Measurements from ENCODE around the gene LRTM1.

LRTM1 gene
- long read RNA-seq, result 0 reads

DNA sequence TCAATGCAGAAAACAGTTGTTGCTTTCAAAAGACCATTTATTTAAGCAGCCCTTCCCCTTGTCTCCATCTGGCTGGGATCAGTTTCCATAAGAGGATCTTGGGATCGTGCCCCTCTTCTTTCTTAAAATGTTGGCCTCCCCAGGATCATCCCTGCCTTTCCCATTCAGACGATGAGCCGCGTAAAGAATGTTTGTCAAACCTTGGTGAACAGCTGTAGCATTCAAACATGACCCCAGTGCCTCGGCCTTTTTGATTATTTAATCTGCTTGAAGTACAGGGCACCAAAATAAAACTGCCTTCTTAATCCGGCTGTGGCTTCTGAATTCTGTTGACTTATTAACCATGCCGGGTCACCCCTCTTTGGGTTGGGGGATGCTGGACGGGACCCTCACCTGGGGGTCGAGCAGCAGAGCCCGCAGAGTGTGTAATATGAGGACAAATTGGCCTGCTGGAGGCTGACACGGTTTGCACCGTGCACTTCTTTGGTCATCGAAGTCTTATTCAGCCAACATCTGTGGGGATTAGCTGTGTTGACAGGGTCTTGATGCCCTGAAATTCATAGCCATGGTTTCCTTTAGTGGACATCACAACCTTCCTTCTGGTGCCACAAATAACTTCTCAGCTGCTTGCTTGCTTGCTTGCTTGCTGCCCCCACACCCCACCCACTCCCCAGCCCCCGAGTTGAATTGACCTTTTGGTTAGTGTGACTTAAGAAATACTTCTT is at the start of gene LRTM1:
TSS of gene LRTM1 (minus strand) at position 14 of the 725 bp plus-strand sequence. CDS start 148 bp downstream, outside the sequence.
- DNase-seq (ENCODE audit: low read depth in 1 of 2, low spot score in 1 of 2), result no peak
- no peak within 1 kb of the TSS for H3K27ac ChIP-seq (replicated peaks)
- no peak within 1 kb of the TSS for H3K4me3 ChIP-seq (replicated peaks; ENCODE audit: insufficient read depth, low read length)
- H3K27me3 ChIP-seq (ENCODE audit: insufficient read depth, poor library complexity, severe bottlenecking), result no peaks in the 10 kb centered on the region
- TF ChIP-seq GABPA (IDR thresholded peaks at IDR 0.05; ENCODE audit: low read depth) (no peak), SPI1 (IDR thresholded peaks at IDR 0.05; ENCODE audit: borderline replicate concordance, low read depth) (no peak), POLR2AphosphoS5 (IDR thresholded peaks at IDR 0.05; ENCODE audit: low read depth) (no peak)
- TF ChIP-seq, protein P1, sequence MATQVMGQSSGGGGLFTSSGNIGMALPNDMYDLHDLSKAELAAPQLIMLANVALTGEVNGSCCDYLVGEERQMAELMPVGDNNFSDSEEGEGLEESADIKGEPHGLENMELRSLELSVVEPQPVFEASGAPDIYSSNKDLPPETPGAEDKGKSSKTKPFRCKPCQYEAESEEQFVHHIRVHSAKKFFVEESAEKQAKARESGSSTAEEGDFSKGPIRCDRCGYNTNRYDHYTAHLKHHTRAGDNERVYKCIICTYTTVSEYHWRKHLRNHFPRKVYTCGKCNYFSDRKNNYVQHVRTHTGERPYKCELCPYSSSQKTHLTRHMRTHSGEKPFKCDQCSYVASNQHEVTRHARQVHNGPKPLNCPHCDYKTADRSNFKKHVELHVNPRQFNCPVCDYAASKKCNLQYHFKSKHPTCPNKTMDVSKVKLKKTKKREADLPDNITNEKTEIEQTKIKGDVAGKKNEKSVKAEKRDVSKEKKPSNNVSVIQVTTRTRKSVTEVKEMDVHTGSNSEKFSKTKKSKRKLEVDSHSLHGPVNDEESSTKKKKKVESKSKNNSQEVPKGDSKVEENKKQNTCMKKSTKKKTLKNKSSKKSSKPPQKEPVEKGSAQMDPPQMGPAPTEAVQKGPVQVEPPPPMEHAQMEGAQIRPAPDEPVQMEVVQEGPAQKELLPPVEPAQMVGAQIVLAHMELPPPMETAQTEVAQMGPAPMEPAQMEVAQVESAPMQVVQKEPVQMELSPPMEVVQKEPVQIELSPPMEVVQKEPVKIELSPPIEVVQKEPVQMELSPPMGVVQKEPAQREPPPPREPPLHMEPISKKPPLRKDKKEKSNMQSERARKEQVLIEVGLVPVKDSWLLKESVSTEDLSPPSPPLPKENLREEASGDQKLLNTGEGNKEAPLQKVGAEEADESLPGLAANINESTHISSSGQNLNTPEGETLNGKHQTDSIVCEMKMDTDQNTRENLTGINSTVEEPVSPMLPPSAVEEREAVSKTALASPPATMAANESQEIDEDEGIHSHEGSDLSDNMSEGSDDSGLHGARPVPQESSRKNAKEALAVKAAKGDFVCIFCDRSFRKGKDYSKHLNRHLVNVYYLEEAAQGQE (IDR thresholded peaks at IDR 0.05; ENCODE audit: insufficient replicate concordance, low read depth), result no peak
- TF ChIP-seq, protein P2, sequence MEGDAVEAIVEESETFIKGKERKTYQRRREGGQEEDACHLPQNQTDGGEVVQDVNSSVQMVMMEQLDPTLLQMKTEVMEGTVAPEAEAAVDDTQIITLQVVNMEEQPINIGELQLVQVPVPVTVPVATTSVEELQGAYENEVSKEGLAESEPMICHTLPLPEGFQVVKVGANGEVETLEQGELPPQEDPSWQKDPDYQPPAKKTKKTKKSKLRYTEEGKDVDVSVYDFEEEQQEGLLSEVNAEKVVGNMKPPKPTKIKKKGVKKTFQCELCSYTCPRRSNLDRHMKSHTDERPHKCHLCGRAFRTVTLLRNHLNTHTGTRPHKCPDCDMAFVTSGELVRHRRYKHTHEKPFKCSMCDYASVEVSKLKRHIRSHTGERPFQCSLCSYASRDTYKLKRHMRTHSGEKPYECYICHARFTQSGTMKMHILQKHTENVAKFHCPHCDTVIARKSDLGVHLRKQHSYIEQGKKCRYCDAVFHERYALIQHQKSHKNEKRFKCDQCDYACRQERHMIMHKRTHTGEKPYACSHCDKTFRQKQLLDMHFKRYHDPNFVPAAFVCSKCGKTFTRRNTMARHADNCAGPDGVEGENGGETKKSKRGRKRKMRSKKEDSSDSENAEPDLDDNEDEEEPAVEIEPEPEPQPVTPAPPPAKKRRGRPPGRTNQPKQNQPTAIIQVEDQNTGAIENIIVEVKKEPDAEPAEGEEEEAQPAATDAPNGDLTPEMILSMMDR (IDR thresholded peaks at IDR 0.05; ENCODE audit: insufficient read depth, low read length), result no peak

DNA sequence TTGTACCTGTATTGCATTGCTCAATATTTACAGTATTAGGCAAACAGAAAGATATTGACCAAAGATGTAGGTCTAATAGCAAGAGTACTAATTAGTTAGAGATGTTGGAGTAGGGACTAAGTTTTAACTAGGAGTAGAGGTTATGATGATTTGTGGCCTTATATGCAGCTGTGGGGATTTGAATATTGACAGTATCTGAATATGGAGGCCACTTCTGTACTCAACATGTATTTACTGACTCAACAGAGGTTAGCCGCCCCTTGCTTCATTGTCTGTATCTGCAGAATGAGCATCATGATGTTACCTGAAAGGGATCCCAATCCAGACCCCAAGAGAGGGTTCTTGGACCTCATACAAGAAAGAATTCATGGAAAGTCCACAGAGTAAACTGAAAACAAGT is 49.6 kb upstream of the LRTM1 start:
- H3K27ac ChIP-seq (replicated peaks), result no peak overlapping the region
- TF ChIP-seq, protein P2 (IDR thresholded peaks at IDR 0.05; ENCODE audit: insufficient read depth, low read length), result no peak
- TF ChIP-seq POLR2AphosphoS5 (IDR thresholded peaks at IDR 0.05; ENCODE audit: low read depth), result no peak
- no peak for TF ChIP-seq SPI1 (IDR thresholded peaks at IDR 0.05; ENCODE audit: borderline replicate concordance, low read depth)
- no peaks in the 10 kb centered on the region for H3K27me3 ChIP-seq (ENCODE audit: insufficient read depth, poor library complexity, severe bottlenecking)
- H3K4me3 ChIP-seq (replicated peaks; ENCODE audit: insufficient read depth, low read length), result no peak overlapping the region
- no peak for DNase-seq (ENCODE audit: low read depth in 1 of 2, low spot score in 1 of 2)

DNA sequence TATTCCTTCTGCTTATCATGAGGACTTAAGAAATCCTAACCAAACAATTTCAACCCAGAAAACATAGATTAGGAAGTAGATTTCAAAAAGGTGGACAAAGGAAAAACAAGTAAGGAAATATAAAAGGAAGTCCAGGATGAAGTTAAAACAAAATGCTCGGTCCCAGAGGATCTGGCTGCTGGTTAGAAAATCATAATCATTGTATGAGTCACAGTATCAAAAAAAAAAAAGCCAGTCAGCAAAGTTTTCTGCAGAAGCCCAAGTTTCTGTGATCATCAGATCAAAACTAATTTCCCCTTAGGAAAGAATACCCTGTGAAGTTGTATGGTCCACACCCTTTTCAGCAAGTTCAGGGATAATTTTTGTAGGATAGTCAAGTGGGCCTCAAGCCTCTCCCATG is 43.0 kb upstream of the LRTM1 start:
- TF ChIP-seq, protein P1 (IDR thresholded peaks at IDR 0.05; ENCODE audit: insufficient replicate concordance, low read depth), result no peak
- TF ChIP-seq GABPA (IDR thresholded peaks at IDR 0.05; ENCODE audit: low read depth) (no peak), SPI1 (IDR thresholded peaks at IDR 0.05; ENCODE audit: borderline replicate concordance, low read depth) (no peak), POLR2AphosphoS5 (IDR thresholded peaks at IDR 0.05; ENCODE audit: low read depth) (no peak)
- TF ChIP-seq, protein P2 (IDR thresholded peaks at IDR 0.05; ENCODE audit: insufficient read depth, low read length), result no peak
- H3K27me3 ChIP-seq (ENCODE audit: insufficient read depth, poor library complexity, severe bottlenecking), result no peaks in the 10 kb centered on the region
- H3K4me3 ChIP-seq (replicated peaks; ENCODE audit: insufficient read depth, low read length), result no peak overlapping the region
- no peak for DNase-seq (ENCODE audit: low read depth in 1 of 2, low spot score in 1 of 2)
- H3K27ac ChIP-seq (replicated peaks), result no peak overlapping the region
